K562 (cell line): ENCODE measurements around the gene DPH1. TPM values are rescaled to one million over a fixed set of nuclear protein-coding genes. Genes with fewer than 3 reads are reported as not detected.
A peak's percentile ranks its signal among the peaks of the same experiment; 100 is the strongest.

Source experiments
- DIDO1 ChIP-seq: fragments of 450-650 bp; IDR thresholded peaks from 2 replicates; pipeline ENCODE4 v1.6.1; 2016; ENCODE audit warnings: low read depth, missing biosample characterization, missing genetic modification characterization
- ETV6 ChIP-seq, 3 experiments: fragments of 150-350 bp in 1 of 3; sonication (generic) in 1 of 3; formaldehyde crosslinking in 1 of 3; IDR thresholded peaks; 2 replicates each; pipeline versions ENCODE4 v1.6.1 to v1.8.0; 2014 to 2022; ENCODE audit warnings: borderline replicate concordance in 2 of 3, low read depth in 2 of 3, antibody characterized with exemption in 1 of 3, low read length in 1 of 3, mild to moderate bottlenecking in 1 of 3, missing genetic modification reagents in 1 of 3
- HNRNPUL1 ChIP-seq: fragments of 200-400 bp; formaldehyde crosslinking; IDR thresholded peaks from 2 replicates; pipeline ENCODE4 v1.6.1; 2017; ENCODE audit warnings: low read length
- MEF2D ChIP-seq: conservative IDR thresholded peaks from 2 replicates; pipeline ENCODE4 v1.6.1; 2016; ENCODE audit warnings: low read depth, missing genetic modification characterization, missing compliant biosample characterization
- NFATC3 ChIP-seq: fragments of 450-650 bp; IDR thresholded peaks from 2 replicates; pipeline ENCODE4 v1.6.1; 2017; ENCODE audit warnings: mild to moderate bottlenecking
- NR1H2 ChIP-seq: sonication (generic); formaldehyde crosslinking; IDR thresholded peaks from 2 replicates; pipeline ENCODE4 v1.4.0; 2020; ENCODE audit warnings: mild to moderate bottlenecking, missing genetic modification reagents
- SIRT6 ChIP-seq: IDR thresholded peaks from one replicate; pipeline ENCODE4 v1.6.1; 2012; ENCODE audit warnings: low read depth, mild to moderate bottlenecking, control low read depth, inconsistent platforms, low read length, moderate library complexity
- ZFPM2 ChIP-seq: fragments of 250-450 bp; sonication (Bioruptor Pico); IDR thresholded peaks from 2 replicates; pipeline ENCODE4 v1.5.1; 2022; ENCODE audit warnings: mild to moderate bottlenecking
- ZNF224 ChIP-seq: sonication (generic); formaldehyde crosslinking; IDR thresholded peaks from 2 replicates; pipeline ENCODE4 v1.8.0; 2022; ENCODE audit warnings: mild to moderate bottlenecking, missing genetic modification reagents
- ZNF444 ChIP-seq: fragments of 250-450 bp; sonication (Bioruptor Pico); IDR thresholded peaks from 2 replicates; pipeline ENCODE4 v1.4.0; 2020; ENCODE audit warnings: mild to moderate bottlenecking, moderate library complexity
- polyA plus RNA-seq, 8 experiments: library from polyadenylated mRNA; depleted of rRNA in 4 of 8; stranded (reverse) in 5 of 8; unstranded in 3 of 8; fragments of >200 nt; fragmentation: Nextera tagmentation in 2 of 8; fragmentation: Illumina TruSeq in 1 of 8; extraction: Ambion mirVana in 2 of 8; extraction: Trizol in 1 of 8; gene quantifications; 2 replicates each; pipeline versions ENCODE4 v1.2.1 to v1.2.3, GENCODE V29; 2011 to 2014; ENCODE audit warnings: inconsistent platforms in 1 of 8, missing spikeins in 1 of 8
- total RNA-seq, 7 experiments: library from RNA; depleted of rRNA in 6 of 7; stranded (reverse); fragments of >200 nt in 6 of 7; fragmentation: Illumina TruSeq in 2 of 7; extraction: Trizol in 2 of 7; gene quantifications; 2 replicates each; pipeline versions ENCODE4 v1.2.1 to v1.2.3, GENCODE V29; 2011 to 2021; ENCODE audit warnings: low replicate concordance in 1 of 7
- TF ChIP-seq, protein P1 (sequence below), 2 experiments: fragments of 450-650 bp; conservative IDR thresholded peaks; 2 replicates each; pipeline ENCODE4 v1.6.1; 2017; ENCODE audit warnings: mild to moderate bottlenecking in 2 of 2, moderate library complexity in 2 of 2
- TF ChIP-seq, protein P2 (sequence below), 3 experiments: fragments of 200-800 bp in 1 of 3; sonication (Bioruptor generic) in 1 of 3; sonication (generic) in 1 of 3; formaldehyde crosslinking in 1 of 3; IDR thresholded peaks; 2 replicates each; pipeline versions ENCODE4 v1.6.1 to v1.8.0; 2016 to 2022; ENCODE audit warnings: mild to moderate bottlenecking in 2 of 3, missing compliant biosample characterization in 2 of 3, missing genetic modification characterization in 2 of 3, missing genetic modification reagents in 1 of 3
- TF ChIP-seq, protein P3 (sequence below), 2 experiments: fragments of 250-450 bp in 1 of 2; fragments of 450-650 bp in 1 of 2; sonication (Bioruptor Pico) in 1 of 2; IDR thresholded peaks; 2 replicates each; pipeline versions ENCODE4 v1.6.1 to v1.8.0; 2016 to 2021; ENCODE audit warnings: mild to moderate bottlenecking in 2 of 2, moderate library complexity in 2 of 2, missing compliant biosample characterization in 1 of 2, missing genetic modification characterization in 1 of 2
- TF ChIP-seq, protein P4 (sequence below): fragments of 450-650 bp; IDR thresholded peaks from 2 replicates; pipeline ENCODE4 v1.6.1; 2017; ENCODE audit warnings: mild to moderate bottlenecking, moderate library complexity
- TF ChIP-seq, protein P5 (sequence below): fragments of 250-450 bp; sonication (Bioruptor Pico); IDR thresholded peaks from 2 replicates; pipeline ENCODE4 v1.5.0; 2022; ENCODE audit warnings: mild to moderate bottlenecking
- TF ChIP-seq, protein P6 (sequence below): sonication (generic); formaldehyde crosslinking; IDR thresholded peaks from 2 replicates; pipeline ENCODE4 v1.8.1; 2023; ENCODE audit warnings: mild to moderate bottlenecking, missing genetic modification reagents

DPH1 gene
- total and polyA plus RNA-seq, 9 of the 15 experiments (the other 6 are each of a cell fraction or from before 2014, with no cell fraction given) = 0.42 to 40.6 (median 20.2) TPM

DNA sequence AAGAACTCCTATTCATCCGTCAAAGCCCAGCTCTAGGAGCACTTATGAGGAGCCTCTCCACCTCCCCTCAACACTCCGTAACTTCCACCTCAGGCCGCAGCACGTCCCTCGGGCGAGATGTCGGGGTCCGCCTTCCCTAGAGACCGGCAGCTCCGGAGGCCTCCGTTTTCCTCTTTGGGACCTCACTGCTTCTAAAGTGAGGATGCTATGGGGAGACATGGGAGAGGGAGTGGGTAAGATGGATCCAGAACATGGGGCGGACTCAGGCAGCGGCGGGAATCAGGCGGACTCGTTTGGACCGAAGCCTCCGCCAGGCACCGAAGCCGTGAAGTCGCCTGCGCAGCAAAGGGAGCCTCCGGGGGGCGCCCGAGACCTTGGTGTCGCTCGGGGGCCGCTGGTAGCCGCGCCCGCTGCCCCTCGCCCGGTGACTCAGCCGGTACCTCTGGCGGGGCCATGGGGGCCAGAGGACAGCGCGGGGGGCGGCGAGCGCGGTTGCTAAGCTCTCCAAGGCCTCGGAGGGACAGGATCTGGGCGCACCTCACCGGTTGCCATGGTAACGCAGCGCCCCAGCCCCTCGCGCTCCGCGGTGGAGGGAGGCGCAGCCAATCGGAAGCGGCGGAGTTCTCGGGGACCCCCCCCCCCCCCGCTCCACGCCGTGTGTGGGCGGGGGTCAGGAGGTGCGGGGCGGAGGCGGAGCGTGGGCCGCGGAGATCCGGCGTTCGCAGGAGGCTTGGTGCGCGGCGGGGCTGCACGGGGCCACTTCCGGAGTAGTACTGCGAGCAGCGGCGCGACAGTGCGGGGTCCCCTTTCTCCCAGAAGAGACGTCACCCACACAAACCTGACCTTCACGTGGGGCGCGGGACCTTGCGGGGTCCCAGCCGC is 23.7 kb downstream of the DPH1 start (continued):
- TF ChIP-seq, protein P1, sequence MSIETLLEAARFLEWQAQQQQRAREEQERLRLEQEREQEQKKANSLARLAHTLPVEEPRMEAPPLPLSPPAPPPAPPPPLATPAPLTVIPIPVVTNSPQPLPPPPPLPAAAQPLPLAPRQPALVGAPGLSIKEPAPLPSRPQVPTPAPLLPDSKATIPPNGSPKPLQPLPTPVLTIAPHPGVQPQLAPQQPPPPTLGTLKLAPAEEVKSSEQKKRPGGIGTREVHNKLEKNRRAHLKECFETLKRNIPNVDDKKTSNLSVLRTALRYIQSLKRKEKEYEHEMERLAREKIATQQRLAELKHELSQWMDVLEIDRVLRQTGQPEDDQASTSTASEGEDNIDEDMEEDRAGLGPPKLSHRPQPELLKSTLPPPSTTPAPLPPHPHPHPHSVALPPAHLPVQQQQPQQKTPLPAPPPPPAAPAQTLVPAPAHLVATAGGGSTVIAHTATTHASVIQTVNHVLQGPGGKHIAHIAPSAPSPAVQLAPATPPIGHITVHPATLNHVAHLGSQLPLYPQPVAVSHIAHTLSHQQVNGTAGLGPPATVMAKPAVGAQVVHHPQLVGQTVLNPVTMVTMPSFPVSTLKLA (conservative IDR thresholded peaks at IDR 0.05) = 0 out of 4 replicates have a peak, but pooled peaks of 1 of the 2 experiments have one; percentile 15
- TF ChIP-seq ETV6 (IDR thresholded peaks at IDR 0.05; ENCODE audit: borderline replicate concordance in 1 of 2, low read depth in 2 of 2, low read length in 1 of 2) (no peak), ETV6 (CRISPR knock-in tag; IDR thresholded peaks at IDR 0.05; ENCODE audit: borderline replicate concordance) (no peak), ZNF444 (CRISPR knock-in tag) (no peak), ZNF224 (CRISPR knock-in tag) (no peak), ZFPM2 (no peak), DIDO1 (no peak), MEF2D (tag) (no peak), HNRNPUL1 (no peak), NR1H2 (CRISPR knock-in tag) (no peak), SIRT6 (no peak), NFATC3 (no peak)
- TF ChIP-seq, protein P2, sequence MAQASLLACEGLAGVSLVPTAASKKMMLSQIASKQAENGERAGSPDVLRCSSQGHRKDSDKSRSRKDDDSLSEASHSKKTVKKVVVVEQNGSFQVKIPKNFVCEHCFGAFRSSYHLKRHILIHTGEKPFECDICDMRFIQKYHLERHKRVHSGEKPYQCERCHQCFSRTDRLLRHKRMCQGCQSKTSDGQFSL (CRISPR knock-in tag; IDR thresholded peaks at IDR 0.05) = peak; percentile 55; the same call in 1 of the 2 replicates
- TF ChIP-seq, protein P2 (tag; IDR thresholded peaks at IDR 0.05) = no peak
- TF ChIP-seq, protein P3, sequence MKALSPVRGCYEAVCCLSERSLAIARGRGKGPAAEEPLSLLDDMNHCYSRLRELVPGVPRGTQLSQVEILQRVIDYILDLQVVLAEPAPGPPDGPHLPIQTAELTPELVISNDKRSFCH (CRISPR knock-in tag; IDR thresholded peaks at IDR 0.05) = no peak
- TF ChIP-seq, protein P3 (tag; IDR thresholded peaks at IDR 0.05) = no peak
- TF ChIP-seq, protein P4, sequence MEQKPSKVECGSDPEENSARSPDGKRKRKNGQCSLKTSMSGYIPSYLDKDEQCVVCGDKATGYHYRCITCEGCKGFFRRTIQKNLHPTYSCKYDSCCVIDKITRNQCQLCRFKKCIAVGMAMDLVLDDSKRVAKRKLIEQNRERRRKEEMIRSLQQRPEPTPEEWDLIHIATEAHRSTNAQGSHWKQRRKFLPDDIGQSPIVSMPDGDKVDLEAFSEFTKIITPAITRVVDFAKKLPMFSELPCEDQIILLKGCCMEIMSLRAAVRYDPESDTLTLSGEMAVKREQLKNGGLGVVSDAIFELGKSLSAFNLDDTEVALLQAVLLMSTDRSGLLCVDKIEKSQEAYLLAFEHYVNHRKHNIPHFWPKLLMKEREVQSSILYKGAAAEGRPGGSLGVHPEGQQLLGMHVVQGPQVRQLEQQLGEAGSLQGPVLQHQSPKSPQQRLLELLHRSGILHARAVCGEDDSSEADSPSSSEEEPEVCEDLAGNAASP = no peak
- TF ChIP-seq, protein P5, sequence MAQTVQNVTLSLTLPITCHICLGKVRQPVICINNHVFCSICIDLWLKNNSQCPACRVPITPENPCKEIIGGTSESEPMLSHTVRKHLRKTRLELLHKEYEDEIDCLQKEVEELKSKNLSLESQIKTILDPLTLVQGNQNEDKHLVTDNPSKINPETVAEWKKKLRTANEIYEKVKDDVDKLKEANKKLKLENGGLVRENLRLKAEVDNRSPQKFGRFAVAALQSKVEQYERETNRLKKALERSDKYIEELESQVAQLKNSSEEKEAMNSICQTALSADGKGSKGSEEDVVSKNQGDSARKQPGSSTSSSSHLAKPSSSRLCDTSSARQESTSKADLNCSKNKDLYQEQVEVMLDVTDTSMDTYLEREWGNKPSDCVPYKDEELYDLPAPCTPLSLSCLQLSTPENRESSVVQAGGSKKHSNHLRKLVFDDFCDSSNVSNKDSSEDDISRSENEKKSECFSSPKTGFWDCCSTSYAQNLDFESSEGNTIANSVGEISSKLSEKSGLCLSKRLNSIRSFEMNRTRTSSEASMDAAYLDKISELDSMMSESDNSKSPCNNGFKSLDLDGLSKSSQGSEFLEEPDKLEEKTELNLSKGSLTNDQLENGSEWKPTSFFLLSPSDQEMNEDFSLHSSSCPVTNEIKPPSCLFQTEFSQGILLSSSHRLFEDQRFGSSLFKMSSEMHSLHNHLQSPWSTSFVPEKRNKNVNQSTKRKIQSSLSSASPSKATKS = no peak
- TF ChIP-seq, protein P6, sequence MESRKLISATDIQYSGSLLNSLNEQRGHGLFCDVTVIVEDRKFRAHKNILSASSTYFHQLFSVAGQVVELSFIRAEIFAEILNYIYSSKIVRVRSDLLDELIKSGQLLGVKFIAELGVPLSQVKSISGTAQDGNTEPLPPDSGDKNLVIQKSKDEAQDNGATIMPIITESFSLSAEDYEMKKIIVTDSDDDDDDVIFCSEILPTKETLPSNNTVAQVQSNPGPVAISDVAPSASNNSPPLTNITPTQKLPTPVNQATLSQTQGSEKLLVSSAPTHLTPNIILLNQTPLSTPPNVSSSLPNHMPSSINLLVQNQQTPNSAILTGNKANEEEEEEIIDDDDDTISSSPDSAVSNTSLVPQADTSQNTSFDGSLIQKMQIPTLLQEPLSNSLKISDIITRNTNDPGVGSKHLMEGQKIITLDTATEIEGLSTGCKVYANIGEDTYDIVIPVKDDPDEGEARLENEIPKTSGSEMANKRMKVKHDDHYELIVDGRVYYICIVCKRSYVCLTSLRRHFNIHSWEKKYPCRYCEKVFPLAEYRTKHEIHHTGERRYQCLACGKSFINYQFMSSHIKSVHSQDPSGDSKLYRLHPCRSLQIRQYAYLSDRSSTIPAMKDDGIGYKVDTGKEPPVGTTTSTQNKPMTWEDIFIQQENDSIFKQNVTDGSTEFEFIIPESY (CRISPR knock-in tag) = peak; percentile 86
